ENCODE results near the gene SPOCK1.

The SPOCK1 gene

DNA sequence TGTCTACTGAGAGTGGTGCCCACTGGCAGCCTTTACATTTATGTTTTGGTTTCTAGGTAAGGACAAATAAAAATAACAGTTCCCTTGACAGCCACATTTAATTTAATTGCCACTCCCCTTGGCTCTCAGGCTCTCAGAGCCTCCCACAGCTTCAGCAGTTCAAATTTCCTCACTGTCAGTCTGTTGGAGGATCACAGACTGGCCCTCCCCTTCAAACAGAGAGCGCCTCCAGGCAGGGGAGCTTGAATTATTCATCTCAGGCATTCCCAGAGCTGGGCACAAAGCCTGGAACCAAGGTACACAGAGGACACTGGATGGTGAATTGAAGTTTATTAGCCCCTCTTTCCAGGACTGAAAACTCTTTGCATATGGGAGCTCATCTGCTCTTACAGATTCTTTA lies 407.7 kb downstream of the SPOCK1 start:
- Histone ChIP-seq H3K27me3 (ENCODE audit: control insufficient read depth, insufficient read depth, low read length) (no peaks in the 10 kb centered on the region), H3K9ac (ENCODE audit: low read length) (no peak overlapping the region), H3K36me3 (ENCODE audit: control insufficient read depth, insufficient read depth, low read length) (no peaks in the 10 kb centered on the region), H3K4me1 (ENCODE audit: control insufficient read depth, insufficient read depth, low read length) (no peaks in the 10 kb centered on the region), H3K27ac (ENCODE audit: low read depth, low read length) (no peak overlapping the region), H3K4me3 (ENCODE audit: low read length) (no peak overlapping the region)

DNA sequence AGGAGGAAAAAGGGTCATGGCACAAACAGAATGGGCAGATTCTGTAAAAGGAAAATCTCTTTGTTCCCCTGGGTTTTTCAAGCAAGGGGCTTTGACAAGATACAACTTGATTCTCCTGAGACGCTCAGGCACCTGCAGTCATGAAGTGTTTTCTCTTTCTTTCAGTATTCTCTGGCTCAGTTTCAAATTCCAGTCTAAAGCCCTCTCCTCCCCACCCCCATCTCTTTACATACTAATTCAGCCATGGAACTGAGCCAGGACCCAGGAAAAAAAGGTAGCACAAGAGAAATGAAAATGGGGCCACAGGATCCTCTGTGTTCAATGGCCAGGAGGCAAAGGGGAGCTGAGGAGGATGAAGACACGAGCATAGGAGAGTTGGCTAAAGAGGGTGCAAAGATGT lies 408.4 kb downstream of the SPOCK1 start:
- H3K4me1 ChIP-seq (ENCODE audit: control insufficient read depth, insufficient read depth, low read length), result no peaks in the 10 kb centered on the region
- no peak overlapping the region for H3K9ac ChIP-seq (ENCODE audit: low read length)
- no peak overlapping the region for H3K4me3 ChIP-seq (ENCODE audit: low read length)
- H3K27me3 ChIP-seq (ENCODE audit: control insufficient read depth, insufficient read depth, low read length), result no peaks in the 10 kb centered on the region
- H3K36me3 ChIP-seq (ENCODE audit: control insufficient read depth, insufficient read depth, low read length), result no peaks in the 10 kb centered on the region
- H3K27ac ChIP-seq (ENCODE audit: low read depth, low read length), result no peak overlapping the region

DNA sequence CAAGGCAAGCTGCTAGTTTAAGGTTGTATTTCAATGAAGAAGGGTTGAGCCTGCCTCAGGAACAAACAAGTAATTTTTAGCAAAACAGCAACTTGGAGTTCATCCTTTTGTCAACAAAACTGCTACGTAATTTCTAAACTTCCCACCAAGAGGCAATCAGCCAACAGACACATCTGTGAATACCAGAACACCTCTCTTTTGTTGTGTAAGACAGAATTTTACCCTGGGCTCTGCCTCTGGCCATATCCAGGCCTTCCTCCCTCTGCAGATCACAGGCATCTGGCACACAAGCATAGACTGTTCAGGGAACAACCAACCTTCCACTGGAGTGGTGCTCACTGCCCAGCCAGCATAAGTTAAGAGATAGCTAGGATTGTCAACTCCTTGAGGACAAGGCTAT lies 409.0 kb downstream of the SPOCK1 start:
- H3K36me3 ChIP-seq (ENCODE audit: control insufficient read depth, insufficient read depth, low read length), result no peaks in the 10 kb centered on the region

DNA sequence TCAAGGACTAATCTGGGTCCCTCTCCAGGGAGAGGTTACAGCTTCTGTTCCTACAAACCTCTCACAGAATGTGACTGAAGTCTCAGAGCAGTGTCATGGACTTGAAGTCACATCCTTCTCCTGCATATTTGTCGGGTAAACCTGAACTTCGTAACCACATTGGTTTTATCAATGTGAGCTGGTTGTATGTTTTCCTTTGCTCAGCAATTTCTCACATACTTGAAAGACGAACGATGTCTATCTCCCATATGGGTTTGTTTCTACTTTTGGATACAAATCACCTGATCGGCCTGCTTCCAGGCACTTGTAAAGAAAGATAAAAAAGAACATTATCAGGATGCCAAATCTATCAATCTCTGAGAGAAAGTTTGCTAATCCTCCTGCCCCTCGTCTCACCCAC lies 411.0 kb downstream of the SPOCK1 start:
- Histone ChIP-seq H3K4me1 (ENCODE audit: control insufficient read depth, insufficient read depth, low read length) (no peaks in the 10 kb centered on the region), H3K27ac (ENCODE audit: low read depth, low read length) (no peak overlapping the region), H3K4me3 (ENCODE audit: low read length) (no peak overlapping the region), H3K27me3 (ENCODE audit: control insufficient read depth, insufficient read depth, low read length) (no peaks in the 10 kb centered on the region), H3K9ac (ENCODE audit: low read length) (no peak overlapping the region), H3K36me3 (ENCODE audit: control insufficient read depth, insufficient read depth, low read length) (no peaks in the 10 kb centered on the region)

More for the DNA sequence above, 409.0 kb downstream of the SPOCK1 start:
- Histone ChIP-seq H3K27ac (ENCODE audit: low read depth, low read length) (no peak overlapping the region), H3K4me3 (ENCODE audit: low read length) (no peak overlapping the region), H3K9ac (ENCODE audit: low read length) (no peak overlapping the region), H3K4me1 (ENCODE audit: control insufficient read depth, insufficient read depth, low read length) (no peaks in the 10 kb centered on the region), H3K27me3 (ENCODE audit: control insufficient read depth, insufficient read depth, low read length) (no peaks in the 10 kb centered on the region)

DNA sequence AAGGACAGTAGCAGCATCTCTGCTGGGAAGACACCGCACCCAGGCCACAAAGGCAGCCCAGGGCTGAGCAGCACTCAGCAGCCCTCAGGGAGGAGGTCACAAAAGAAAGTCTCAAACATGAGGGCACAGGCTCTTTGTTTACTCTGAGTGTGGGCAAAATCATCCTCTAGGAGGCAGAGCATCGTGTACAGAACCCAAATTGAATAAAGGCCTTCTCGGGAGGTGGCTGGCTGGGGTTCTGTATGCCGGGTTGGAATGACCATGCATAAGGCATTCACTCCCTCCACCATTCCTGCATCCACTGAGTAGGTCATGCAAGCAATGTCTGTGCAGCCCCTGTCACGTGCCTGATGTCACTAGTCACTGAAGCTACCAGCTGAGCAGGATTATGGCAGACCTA lies 412.8 kb downstream of the SPOCK1 start:
- no peak overlapping the region for H3K27ac ChIP-seq (ENCODE audit: low read depth, low read length)
- no peaks in the 10 kb centered on the region for H3K27me3 ChIP-seq (ENCODE audit: control insufficient read depth, insufficient read depth, low read length)
- no peaks in the 10 kb centered on the region for H3K36me3 ChIP-seq (ENCODE audit: control insufficient read depth, insufficient read depth, low read length)
- no peaks in the 10 kb centered on the region for H3K4me1 ChIP-seq (ENCODE audit: control insufficient read depth, insufficient read depth, low read length)
- no peak overlapping the region for H3K9ac ChIP-seq (ENCODE audit: low read length)
- H3K4me3 ChIP-seq (ENCODE audit: low read length), result no peak overlapping the region

DNA sequence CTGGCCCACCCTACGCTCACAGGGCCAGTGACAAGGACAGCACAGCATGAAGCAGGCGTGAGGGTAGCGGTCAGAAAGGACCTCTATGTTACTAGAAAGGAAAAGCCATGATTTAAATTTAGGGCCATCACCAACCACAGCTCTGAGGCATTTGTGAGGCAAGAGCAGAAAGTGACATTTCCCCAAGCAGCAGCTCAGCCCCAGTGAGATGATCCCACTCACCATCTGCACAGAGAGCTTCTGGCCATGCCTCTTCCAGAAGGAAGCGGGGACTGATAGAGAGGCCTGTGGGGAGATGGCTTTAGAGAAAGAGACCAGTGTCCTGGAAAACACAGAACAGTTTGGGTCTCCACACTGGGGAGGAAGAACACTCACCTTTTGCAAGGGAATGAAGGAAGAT lies 413.9 kb downstream of the SPOCK1 start:
- H3K27ac ChIP-seq (ENCODE audit: low read depth, low read length), result no peak overlapping the region
- H3K27me3 ChIP-seq (ENCODE audit: control insufficient read depth, insufficient read depth, low read length), result no peaks in the 10 kb centered on the region
- no peaks in the 10 kb centered on the region for H3K36me3 ChIP-seq (ENCODE audit: control insufficient read depth, insufficient read depth, low read length)
- H3K9ac ChIP-seq (ENCODE audit: low read length), result no peak overlapping the region
- no peaks in the 10 kb centered on the region for H3K4me1 ChIP-seq (ENCODE audit: control insufficient read depth, insufficient read depth, low read length)
- no peak overlapping the region for H3K4me3 ChIP-seq (ENCODE audit: low read length)

- no peaks in the 10 kb centered on the region for H3K4me1 ChIP-seq (ENCODE audit: control insufficient read depth, insufficient read depth, low read length)
- no peak overlapping the region for H3K4me3 ChIP-seq (ENCODE audit: low read length)
- H3K9ac ChIP-seq (ENCODE audit: low read length), result no peak overlapping the region
- H3K36me3 ChIP-seq (ENCODE audit: control insufficient read depth, insufficient read depth, low read length), result no peaks in the 10 kb centered on the region
- no peaks in the 10 kb centered on the region for H3K27me3 ChIP-seq (ENCODE audit: control insufficient read depth, insufficient read depth, low read length)
- no peak overlapping the region for H3K27ac ChIP-seq (ENCODE audit: low read depth, low read length)
These were observed 415.1 kb downstream of the SPOCK1 start for GRCh38 chr5:137084016-137084415.

GRCh38 chr5:137082951-137083350 lies 416.2 kb downstream of the SPOCK1 start:
- no peak overlapping the region for H3K9ac ChIP-seq (ENCODE audit: low read length)
- no peak overlapping the region for H3K4me3 ChIP-seq (ENCODE audit: low read length)
- H3K27me3 ChIP-seq (ENCODE audit: control insufficient read depth, insufficient read depth, low read length), result no peaks in the 10 kb centered on the region
- no peaks in the 10 kb centered on the region for H3K36me3 ChIP-seq (ENCODE audit: control insufficient read depth, insufficient read depth, low read length)
- H3K27ac ChIP-seq (ENCODE audit: low read depth, low read length), result no peak overlapping the region
- H3K4me1 ChIP-seq (ENCODE audit: control insufficient read depth, insufficient read depth, low read length), result no peaks in the 10 kb centered on the region

DNA sequence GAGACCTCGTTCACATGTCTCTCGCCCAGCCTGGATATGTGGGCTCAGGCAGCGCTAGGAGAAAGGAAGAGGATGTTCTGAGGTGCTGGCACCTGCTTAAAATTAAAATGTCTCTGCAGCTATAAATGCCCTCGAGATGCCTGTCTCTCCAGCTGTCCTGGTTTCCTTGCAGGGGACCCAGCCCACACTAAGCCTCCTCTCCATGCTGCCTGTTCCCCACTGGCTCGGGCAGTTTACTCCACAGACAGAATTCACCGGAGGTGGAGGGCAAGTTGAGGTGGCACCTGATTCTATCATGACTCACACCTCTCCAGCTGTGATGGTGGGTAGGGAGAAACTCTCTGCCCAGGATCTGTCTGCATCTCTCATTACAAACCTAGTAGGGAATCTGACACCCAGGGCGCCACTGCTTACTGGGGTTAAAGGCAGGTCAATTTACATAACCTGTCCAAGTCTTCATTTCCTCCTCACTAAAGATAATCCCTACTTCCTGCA lies 420.9 kb downstream of the SPOCK1 start:
- no peak overlapping the region for H3K27ac ChIP-seq (ENCODE audit: low read depth, low read length)
- no peaks in the 10 kb centered on the region for H3K36me3 ChIP-seq (ENCODE audit: control insufficient read depth, insufficient read depth, low read length)
- no peaks in the 10 kb centered on the region for H3K4me1 ChIP-seq (ENCODE audit: control insufficient read depth, insufficient read depth, low read length)
- H3K9ac ChIP-seq (ENCODE audit: low read length), result no peak overlapping the region
- no peak overlapping the region for H3K4me3 ChIP-seq (ENCODE audit: low read length)
- no peaks in the 10 kb centered on the region for H3K27me3 ChIP-seq (ENCODE audit: control insufficient read depth, insufficient read depth, low read length)

DNA sequence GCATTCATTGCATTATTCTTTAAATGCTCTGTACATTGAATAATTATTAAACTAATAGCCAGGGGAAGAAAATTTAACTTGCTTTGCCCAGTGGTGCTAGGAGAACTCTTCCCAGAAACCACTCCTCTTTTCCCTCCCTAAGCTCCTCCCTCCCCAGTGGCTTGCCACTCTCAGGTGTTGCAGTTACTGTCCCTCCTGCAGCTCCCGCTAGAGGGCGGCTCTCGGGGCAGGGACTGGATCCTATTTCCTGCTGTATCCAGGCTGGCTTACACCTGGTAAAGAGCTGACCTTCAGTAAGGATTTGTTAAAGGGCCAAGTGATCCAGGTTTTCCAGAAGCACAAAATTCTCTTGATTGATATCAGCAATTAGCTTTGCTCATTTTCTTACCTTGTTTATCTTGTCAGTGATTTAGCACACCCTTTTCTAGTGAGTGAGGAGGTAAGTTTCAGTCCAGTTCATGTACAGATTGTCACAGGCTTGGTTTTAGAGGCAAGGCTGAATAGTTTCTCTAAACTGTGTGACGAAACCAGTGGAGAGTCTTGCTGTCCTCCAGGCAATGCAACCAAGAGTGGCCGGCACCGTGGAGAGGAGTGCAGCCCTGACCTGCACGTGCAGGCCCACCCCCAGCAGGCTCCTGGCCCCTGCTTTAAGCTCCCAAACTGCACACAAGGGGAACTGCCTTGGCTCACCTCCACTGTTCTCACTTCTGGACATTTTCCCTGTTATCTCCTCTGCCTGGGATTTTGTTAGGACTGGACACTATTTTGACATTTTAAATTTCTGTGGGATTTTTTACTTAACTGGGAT lies 423.8 kb downstream of the SPOCK1 start:
- H3K36me3 ChIP-seq (ENCODE audit: control insufficient read depth, insufficient read depth, low read length), result no peaks in the 10 kb centered on the region
- H3K27me3 ChIP-seq (ENCODE audit: control insufficient read depth, insufficient read depth, low read length), result no peaks in the 10 kb centered on the region
- no peak overlapping the region for H3K27ac ChIP-seq (ENCODE audit: low read depth, low read length)
- no peak overlapping the region for H3K4me3 ChIP-seq (ENCODE audit: low read length)
- no peaks in the 10 kb centered on the region for H3K4me1 ChIP-seq (ENCODE audit: control insufficient read depth, insufficient read depth, low read length)
- no peak overlapping the region for H3K9ac ChIP-seq (ENCODE audit: low read length)

DNA sequence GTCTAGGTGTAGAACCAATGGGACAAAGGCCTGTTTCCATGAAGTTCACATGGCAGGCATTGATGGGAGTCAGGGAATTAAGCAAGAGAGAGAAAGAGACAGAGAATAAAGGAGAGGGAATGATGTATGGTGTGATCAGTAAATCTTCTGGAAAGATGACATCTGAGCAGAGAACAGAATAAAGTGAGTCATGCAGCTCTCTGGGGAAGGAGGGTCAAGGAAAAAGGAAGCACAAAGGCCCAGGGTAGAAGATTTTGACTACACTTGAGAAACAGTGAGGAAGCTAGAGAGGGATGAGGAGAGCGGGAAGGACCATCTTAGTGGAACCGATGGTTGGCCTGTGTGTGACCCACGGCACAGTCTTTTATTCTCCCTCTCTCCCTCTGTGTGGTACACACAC lies 425.9 kb downstream of the SPOCK1 start:
- H3K4me1 ChIP-seq (ENCODE audit: control insufficient read depth, insufficient read depth, low read length), result no peaks in the 10 kb centered on the region
- H3K36me3 ChIP-seq (ENCODE audit: control insufficient read depth, insufficient read depth, low read length), result no peaks in the 10 kb centered on the region
- H3K27ac ChIP-seq (ENCODE audit: low read depth, low read length), result no peak overlapping the region
- H3K27me3 ChIP-seq (ENCODE audit: control insufficient read depth, insufficient read depth, low read length), result no peaks in the 10 kb centered on the region
- H3K4me3 ChIP-seq (ENCODE audit: low read length), result no peak overlapping the region
- no peak overlapping the region for H3K9ac ChIP-seq (ENCODE audit: low read length)

GRCh38 chr5:137072361-137073115 lies 426.6 kb downstream of the SPOCK1 start:
- Histone ChIP-seq H3K4me3 (ENCODE audit: low read length) (no peak overlapping the region), H3K27ac (ENCODE audit: low read depth, low read length) (no peak overlapping the region), H3K27me3 (ENCODE audit: control insufficient read depth, insufficient read depth, low read length) (no peaks in the 10 kb centered on the region), H3K36me3 (ENCODE audit: control insufficient read depth, insufficient read depth, low read length) (no peaks in the 10 kb centered on the region), H3K4me1 (ENCODE audit: control insufficient read depth, insufficient read depth, low read length) (no peaks in the 10 kb centered on the region), H3K9ac (ENCODE audit: low read length) (no peak overlapping the region)

All from rectal smooth muscle tissue (tissue), 1 donor.